GM12873 (cell line): ENCODE measurements around the gene CDH22.

ENCODE experiments used
- TF ChIP-seq, protein P1 (sequence below): IDR thresholded peaks from 2 replicates; pipeline ENCODE4 v1.5.1; 2012; ENCODE audit warnings: low read depth, mild to moderate bottlenecking, moderate library complexity, low read length, control low read depth; ENCODE audit not compliant: insufficient read depth; ENCODE audit errors: missing control alignments

CDH22 gene

DNA sequence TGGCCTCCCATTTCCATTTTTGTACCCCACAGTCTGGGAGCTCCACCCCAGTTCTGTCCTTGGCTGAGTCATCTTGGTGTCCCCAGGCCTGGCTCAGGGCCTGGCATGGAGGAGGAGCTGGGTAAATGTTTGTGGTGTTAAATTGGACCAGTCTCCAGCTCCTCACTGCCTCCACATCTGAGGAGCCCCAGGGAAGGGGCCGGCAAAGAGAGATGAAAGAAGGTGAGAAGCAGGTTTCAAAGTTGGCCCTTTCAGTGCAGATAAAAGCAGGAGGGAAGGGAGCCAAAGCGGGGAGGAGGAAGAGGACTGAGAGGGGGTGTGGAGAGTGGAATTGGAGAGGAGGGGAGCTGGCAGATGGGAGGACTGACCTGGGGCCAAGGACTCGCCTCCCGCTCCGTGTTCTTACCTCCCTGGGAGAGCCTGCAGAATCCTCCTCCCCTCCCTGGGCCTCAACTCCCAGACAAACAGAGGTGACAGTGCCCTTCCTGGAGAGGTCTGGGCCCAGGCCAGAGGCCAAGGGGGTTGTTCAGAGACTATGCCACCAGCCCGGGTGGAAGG, 101.2 kb downstream of the CDH22 start:
- TF ChIP-seq, protein P1, sequence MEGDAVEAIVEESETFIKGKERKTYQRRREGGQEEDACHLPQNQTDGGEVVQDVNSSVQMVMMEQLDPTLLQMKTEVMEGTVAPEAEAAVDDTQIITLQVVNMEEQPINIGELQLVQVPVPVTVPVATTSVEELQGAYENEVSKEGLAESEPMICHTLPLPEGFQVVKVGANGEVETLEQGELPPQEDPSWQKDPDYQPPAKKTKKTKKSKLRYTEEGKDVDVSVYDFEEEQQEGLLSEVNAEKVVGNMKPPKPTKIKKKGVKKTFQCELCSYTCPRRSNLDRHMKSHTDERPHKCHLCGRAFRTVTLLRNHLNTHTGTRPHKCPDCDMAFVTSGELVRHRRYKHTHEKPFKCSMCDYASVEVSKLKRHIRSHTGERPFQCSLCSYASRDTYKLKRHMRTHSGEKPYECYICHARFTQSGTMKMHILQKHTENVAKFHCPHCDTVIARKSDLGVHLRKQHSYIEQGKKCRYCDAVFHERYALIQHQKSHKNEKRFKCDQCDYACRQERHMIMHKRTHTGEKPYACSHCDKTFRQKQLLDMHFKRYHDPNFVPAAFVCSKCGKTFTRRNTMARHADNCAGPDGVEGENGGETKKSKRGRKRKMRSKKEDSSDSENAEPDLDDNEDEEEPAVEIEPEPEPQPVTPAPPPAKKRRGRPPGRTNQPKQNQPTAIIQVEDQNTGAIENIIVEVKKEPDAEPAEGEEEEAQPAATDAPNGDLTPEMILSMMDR = no peak

DNA sequence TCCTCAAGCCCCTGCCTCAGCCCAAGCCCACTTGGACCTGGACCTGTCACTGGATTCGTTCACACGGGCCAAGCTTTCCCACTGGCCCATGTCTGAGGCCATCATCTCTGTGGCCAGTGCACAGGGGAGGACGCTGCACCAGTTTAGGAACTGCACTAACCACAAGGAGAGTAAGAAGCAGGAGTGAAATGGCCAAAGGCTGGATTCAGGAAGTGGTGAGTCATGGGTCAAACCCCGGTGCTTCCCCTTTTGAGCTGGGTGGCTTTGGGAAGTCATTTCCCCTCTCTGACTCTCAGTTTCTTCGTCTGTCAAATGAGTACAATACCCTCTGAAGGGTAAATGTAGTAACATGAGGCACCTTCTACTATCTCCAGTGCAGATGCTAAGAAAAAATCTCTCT, 102.3 kb downstream of the CDH22 start:
- TF ChIP-seq, protein P1 = no peak

DNA sequence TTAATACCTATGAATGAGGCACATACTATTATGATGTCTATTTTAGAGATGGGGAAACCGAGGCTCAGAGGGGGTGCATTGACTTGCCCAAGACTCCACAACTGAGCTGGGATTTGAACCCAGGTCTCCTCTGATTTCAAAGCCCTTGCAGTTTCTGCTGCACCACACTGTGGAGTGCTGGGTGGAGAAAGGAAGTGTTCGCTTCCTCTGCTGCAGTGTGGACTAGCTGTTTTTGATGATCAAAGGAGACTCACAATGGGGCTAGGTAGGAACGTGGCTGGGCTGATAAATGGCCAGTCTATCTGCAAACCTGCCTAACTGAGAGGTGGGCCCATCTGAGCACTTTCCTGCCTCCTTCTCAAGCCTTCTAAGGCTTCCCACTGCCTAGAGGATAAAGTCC, 102.9 kb downstream of the CDH22 start:
- TF ChIP-seq, protein P1 = no peak

DNA sequence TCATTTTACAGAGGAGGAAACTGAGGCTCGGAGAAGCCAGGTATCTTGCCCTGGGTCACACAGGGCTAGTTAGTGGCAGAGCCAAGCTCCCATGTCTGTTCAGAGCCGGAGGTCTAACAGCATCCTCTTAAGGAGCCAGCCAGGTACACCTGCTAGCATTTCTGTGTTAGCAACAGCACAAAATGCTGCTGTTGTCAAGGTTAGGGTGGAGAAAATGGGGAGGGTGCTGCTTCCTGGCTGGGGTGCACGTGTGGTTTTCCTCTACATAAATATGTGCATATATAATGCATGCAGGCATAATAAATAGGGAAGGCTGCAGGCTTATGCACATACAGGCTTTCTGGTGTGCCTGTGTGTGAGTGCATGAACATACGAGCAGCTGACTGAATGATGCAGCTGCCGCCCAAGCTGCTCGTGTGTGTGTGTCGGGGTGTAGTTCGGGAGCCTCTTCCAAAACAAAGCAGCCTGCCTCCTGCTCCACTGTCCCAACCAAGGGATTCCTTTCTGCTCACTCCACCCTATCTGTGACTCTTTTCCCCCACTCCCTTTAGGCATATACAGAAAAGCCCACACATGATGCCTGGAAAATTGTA, 103.6 kb downstream of the CDH22 start:
- TF ChIP-seq, protein P1 = no peak

DNA sequence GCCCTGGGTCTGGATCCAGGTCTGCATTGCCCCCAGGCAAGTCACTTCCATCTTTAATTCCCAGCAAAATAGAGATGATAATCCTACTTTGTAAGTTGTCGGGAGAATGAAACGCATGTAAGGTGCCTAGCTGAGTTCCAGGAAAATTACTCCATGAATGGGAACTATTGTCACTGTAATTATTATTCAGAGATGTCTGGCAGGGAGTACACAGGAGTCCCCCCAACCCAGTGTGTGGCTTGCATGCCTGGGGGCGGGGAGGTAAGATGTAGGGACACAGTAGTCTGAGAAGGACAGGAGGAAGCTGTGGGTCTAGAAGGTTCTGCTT, 104.8 kb downstream of the CDH22 start:
- TF ChIP-seq, protein P1 = no peak

DNA sequence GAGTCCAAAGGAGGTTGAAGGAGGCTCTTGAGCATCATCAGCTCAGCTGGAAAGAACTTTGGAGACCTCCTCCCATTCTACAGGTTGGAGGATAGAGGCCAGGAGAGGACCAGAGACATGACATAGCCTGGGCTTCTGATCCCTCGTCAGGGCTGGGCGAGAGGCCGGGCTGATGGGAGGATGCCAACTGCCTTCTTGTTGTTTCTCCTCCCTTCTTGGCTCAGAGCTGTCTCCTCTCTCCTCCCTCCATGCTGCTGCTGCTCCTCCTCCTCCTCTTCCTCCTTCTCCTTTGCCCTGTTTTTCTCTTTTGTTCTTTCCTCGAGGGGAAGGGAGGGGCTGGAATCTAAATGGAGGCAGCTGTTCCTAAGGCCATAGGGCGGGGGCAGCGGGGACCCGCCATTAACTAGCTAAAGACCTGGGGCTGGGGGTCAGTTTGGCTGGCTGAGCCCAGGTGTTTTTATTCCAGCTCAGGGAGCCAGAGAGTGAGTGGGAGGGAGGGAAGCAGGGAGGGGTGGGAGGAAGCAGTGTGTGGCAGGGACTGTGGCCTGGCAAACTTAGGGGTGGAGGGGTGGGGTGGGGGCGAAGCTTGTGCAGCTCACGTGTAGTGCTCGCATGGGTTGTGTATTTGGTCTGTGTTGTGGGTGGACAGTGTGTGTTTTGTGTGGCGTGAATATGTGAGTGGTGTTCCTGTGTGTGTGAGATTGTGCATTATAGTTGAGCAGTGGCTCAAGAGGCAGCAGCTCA, 105.4 kb downstream of the CDH22 start:
- TF ChIP-seq, protein P1 = no peak

DNA sequence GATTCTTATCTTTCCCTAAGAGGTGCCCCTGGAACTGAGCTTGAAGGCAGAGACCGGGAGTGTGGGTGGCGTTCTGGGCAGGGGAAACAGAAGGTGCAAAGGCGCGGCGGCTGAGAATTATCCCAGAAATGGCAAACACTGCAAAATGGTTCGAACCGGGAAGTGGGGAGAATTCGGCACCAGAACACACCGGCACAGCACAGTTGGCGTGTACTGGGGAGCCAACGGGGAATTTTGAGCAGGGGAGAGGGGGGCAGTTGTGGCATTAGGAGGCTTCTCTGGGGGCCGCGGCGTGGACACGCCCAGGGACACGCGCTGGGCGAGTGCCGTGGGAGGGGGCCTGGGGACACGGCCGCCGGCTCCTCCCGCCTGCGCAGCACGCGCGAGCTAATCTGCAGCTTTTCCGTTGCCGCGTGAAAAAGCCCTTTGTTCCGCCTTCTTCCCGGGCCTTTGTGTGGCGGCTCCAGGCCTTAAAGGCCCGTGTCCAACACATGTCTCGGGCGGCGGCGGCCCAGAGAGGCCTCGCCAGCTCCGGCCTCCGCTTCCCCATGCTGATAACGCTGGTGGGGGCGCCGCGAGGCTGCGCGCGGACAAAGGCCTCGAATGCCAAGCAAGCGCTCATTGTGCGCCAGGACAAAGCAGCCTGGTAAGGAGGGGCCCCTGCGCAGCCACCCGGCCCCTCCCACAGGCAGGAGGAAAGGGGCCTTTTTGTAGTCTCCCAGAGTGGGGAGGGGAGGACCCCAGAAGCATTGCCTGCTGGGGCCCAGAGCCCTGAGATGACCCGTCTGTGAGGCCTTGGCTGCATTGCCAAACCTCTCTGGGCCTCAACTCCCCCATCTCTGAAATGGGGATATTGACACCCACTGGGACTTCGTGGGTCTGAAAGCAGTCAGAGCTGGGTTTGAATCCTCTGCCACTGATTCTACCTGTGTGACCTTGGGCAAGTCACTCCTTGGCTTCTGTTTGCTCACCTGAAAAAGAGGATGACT, 107.4 kb downstream of the CDH22 start:
- TF ChIP-seq, protein P1 = no peak
